Chondrocyte (in vitro differentiated cells): Measurements from ENCODE around the gene TFAP2A. TPM values are rescaled to one million over a fixed set of nuclear protein-coding genes. Genes with fewer than 3 reads are reported as not detected.

ENCODE experiments used
- DNase-seq: peaks from one replicate; pipeline ENCODE4 v3.0.0; 2021; ENCODE audit warnings: mixed read lengths, low spot score
- H3K27ac Mint-ChIP-seq: one replicate; pipeline ENCODE4 v1.8.0; 2021; ENCODE audit warnings: mild to moderate bottlenecking, moderate library complexity, mixed read lengths; ENCODE audit not compliant: unreplicated experiment
- H3K27me3 Mint-ChIP-seq: 2 replicates; pipeline ENCODE4 v1.8.0; 2021; ENCODE audit warnings: low read depth, mixed read lengths
- H3K36me3 Mint-ChIP-seq: 2 replicates; pipeline ENCODE4 v1.8.0; 2021; ENCODE audit warnings: low read depth, mixed read lengths
- H3K4me1 Mint-ChIP-seq: 2 replicates; pipeline ENCODE4 v1.8.0; 2021; ENCODE audit warnings: low read depth, mild to moderate bottlenecking, mixed read lengths
- H3K4me3 Mint-ChIP-seq: one replicate; pipeline ENCODE4 v1.8.0; 2021; ENCODE audit warnings: mild to moderate bottlenecking, moderate library complexity, mixed read lengths; ENCODE audit not compliant: unreplicated experiment
- H3K9me3 Mint-ChIP-seq: 2 replicates; pipeline ENCODE4 v1.8.0; 2021; ENCODE audit warnings: low read depth, mixed read lengths
- CTCF ChIP-seq: fragments of 200-600 bp; sonication (generic); IDR thresholded peaks from 2 replicates; pipeline ENCODE4 v1.5.0; 2021; ENCODE audit warnings: antibody characterized with exemption, mild to moderate bottlenecking, moderate library complexity
- total RNA-seq: library from RNA; stranded (reverse); gene quantifications from 3 replicates; pipeline ENCODE4 v1.2.1, GENCODE V29; 2021

The TFAP2A gene
- total RNA-seq, 1 donor from 2014 or later: 1.4 TPM

- peaks cover 71% of the 10 kb centered on the region for H3K4me1 Mint-ChIP-seq
- no peak for DNase-seq
- H3K27ac Mint-ChIP-seq: peak overlapping the region; percentile 80
- H3K9me3 Mint-ChIP-seq: no peaks in the 10 kb centered on the region
- no peak for TF ChIP-seq CTCF
- H3K4me3 Mint-ChIP-seq: peak overlapping the region; percentile 81
- peaks cover 63% of the 10 kb centered on the region for H3K27me3 Mint-ChIP-seq
- H3K36me3 Mint-ChIP-seq: peaks cover 6% of the 10 kb centered on the region
These were observed 3.5 kb downstream of the TFAP2A start for GRCh38 chr6:10411131-10411970.

DNA sequence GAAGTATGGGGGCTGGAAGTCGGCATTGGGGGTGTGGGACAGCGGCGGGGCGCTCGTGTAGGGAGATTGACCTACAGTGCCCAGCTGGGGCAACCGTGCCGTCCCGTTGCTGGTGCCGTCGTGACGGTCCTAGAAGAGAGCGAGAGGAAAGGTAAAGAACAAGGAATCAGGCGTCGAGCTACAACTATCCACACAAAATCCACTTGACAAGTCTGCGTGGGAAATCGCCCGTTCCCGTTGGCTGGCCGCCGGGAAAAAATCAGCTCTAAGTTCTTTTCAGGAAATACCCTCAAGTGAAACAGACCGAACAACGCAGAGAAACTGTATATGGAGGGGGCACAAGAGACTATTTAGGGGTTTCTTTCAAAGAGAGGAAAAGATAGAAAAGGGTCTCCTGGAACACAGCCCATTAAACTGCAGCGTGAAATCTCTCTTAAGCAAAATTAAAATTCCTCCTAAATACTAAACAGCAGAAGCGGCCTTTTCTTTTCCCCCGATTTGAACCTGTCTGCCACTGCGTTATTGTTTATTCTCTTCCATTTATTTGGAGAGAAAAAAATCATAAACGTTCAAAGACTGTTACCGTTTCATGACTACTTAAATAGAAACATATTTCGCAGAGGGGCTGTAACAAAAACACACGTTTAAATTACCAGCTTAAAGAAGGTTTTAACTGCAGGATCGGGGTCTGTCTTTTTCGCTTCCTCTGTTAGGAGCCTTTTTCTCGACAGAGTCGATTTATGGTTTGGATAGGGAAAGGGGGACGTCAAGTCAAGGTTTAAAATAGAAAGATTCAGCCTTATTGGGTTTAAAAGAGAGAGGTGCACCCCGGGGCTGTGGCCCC lies 4.4 kb downstream of the TFAP2A start:
- DNase-seq: no peak
- Mint-ChIP-seq H3K4me1 (peaks cover 77% of the 10 kb centered on the region), H3K4me3 (peak overlapping the region; percentile 58), H3K9me3 (no peaks in the 10 kb centered on the region), H3K36me3 (peaks cover 6% of the 10 kb centered on the region), H3K27ac (peak overlapping the region; percentile 18), H3K27me3 (peaks cover 58% of the 10 kb centered on the region)
- TF ChIP-seq CTCF: no peak

GRCh38 chr6:10409731-10410206 lies 5.1 kb downstream of the TFAP2A start:
- H3K4me1 Mint-ChIP-seq: peaks cover 76% of the 10 kb centered on the region
- peaks cover 6% of the 10 kb centered on the region for H3K36me3 Mint-ChIP-seq
- no peak for DNase-seq
- TF ChIP-seq CTCF: no peak
- peaks cover 52% of the 10 kb centered on the region for H3K27me3 Mint-ChIP-seq
- no peak overlapping the region for H3K27ac Mint-ChIP-seq
- no peaks in the 10 kb centered on the region for H3K9me3 Mint-ChIP-seq
- H3K4me3 Mint-ChIP-seq: peak overlapping the region; percentile 58

DNA sequence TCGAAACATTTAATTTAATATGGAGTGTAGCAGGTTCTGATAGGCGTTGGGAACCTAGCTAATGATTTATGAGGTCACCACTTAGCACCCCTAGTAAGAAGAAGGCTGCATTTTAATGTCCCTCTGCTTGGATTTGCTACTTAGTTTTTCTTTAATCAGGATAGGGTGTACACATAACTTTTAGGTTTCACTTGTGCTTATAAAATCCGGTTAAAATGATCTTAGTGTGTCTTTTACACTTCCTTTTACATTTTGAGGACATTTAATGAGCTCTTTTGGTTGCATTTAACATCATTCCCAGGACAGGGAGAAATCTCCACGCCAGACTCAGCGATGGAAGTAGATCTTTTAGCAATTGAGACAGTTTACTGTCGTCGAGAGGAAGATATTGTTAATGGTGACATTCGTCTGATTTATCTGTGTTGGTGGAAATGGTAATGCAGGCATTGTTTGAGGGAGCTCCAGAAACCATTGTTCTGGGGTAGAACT lies 5.6 kb downstream of the TFAP2A start:
- TF ChIP-seq CTCF: no peak
- Mint-ChIP-seq H3K27ac (no peak overlapping the region), H3K9me3 (no peaks in the 10 kb centered on the region), H3K4me1 (peaks cover 72% of the 10 kb centered on the region), H3K27me3 (peaks cover 47% of the 10 kb centered on the region), H3K36me3 (peaks cover 6% of the 10 kb centered on the region), H3K4me3 (peak overlapping the region; percentile 58)
- DNase-seq: no peak

DNA sequence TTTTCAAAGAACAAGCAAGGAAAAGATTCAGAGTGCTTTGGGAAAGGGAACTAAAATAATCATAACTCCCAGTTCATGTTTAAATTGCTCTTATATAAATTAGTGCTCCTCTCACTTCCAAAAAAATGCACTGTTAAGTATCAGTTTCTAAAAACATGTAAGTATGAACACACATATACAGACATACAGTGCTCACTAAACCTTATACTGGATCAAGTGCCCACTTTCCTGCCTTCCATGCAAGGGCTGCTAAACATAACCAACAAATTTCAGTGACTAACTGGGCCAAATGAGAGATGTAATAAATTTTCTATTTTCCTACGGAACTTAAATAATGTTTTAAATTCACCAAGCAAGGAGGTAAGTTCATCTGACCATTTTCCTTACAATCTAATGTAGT lies 6.4 kb downstream of the TFAP2A start:
- H3K27me3 Mint-ChIP-seq: peaks cover 39% of the 10 kb centered on the region
- no peak for TF ChIP-seq CTCF
- no peak overlapping the region for H3K4me3 Mint-ChIP-seq
- H3K9me3 Mint-ChIP-seq: no peaks in the 10 kb centered on the region
- H3K4me1 Mint-ChIP-seq: peaks cover 67% of the 10 kb centered on the region
- DNase-seq: no peak
- H3K27ac Mint-ChIP-seq: no peak overlapping the region
- H3K36me3 Mint-ChIP-seq: peaks cover 6% of the 10 kb centered on the region
